Stimulated activated CD4-positive, alpha-beta T cell treated with anti-CD3 and anti-CD28 coated beads, Interleukin-1b, Interleukin-23, amount 100 ng/mL, for 1 hour (primary cell): ENCODE results near the gene PAQR6.
"Not testable (repeated sequence)": the region's sequence is repeated elsewhere in the genome, so short reads cannot be mapped to it uniquely, and the experiment has no call there.

Source experiments
- DNase-seq, 2 donors: peaks; one replicate each; pipeline ENCODE4 v3.0.0-alpha.2; 2020; ENCODE audit warnings: low read depth in 2 of 2

Gene PAQR6

DNA sequence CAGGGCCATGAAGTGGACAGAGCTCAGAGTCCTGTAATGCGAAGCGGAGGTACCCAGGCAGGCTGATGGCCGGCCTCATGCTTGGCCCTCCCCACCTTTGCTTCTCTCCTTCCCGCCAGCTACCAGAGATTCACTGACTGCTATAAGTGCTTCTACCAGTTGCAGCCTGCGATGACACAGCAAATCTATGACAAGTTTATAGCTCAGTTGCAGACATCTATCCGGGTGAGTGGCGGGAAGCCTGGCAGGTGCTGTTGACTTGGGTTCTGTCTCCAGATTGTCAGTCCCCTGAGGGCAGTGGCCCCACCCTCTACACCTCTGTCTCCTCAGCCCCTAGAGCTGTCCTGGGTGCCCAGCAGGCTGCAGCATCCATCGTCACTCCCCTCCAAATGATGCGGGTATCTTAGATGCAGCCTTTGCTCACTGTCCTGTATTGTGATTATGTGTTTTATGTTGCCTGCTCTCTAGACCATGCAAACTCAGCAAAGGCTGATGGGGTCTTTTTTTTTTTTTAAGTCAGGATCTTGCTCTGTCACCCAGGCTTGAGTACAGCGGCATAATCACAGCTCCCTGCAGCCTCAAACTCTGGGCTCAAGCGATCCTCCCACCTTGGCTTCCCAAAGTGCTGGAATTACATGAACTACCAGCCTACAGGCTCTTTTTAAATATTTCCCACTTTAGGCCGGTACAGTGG is 15.5 kb downstream of the PAQR6 start:
- no peak for DNase-seq

DNA sequence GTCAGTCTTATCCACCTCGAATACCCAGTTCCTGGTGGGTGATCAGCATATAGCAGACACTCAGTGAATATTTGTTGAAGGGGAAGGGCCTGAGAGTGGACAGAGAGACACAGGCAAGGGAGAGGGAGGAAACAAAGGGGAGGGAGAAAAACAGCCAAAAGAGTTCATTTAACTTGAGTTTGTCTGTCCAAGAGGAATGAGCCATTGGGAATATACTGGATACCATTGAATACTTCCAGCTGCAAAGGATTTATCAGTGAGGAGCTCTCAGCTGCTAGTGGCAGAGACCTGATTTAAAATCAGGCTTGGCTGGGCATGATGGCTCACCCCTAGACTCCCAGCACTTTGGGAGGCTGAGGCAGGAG is 17.4 kb downstream of the PAQR6 start:
- DNase-seq: no peak

DNA sequence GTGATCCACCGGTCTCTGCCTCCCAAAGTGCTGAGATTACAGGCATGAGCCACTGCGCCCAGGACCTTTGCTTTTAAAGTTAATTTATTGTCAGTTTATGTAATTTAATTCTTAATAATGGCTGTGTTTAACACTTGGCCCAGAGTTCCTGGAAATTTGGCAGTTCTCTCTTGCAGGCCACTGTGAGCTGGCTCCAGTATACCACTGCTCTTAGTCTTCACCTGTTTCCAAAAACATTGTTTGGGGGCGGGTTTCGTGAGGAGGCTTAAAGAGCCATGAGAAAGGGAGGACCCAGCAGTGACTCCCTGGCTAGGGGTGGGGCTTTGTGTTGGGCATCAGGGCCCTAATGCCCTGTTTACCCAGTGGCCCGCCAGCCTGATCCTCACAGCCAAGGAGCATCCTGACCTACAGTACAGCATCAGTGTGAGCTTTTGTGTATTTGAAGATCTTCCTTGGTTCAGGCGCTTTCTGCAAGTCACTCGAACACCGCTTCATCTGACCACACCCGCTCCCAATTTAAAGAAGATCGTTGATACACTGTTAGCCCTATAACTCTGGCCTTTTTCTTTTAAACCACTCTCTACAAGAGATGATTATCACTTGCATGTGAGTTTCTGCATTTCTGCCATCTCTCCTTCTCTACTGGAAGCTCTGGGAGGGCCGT is 17.9 kb downstream of the PAQR6 start:
- DNase-seq: no peak

DNA sequence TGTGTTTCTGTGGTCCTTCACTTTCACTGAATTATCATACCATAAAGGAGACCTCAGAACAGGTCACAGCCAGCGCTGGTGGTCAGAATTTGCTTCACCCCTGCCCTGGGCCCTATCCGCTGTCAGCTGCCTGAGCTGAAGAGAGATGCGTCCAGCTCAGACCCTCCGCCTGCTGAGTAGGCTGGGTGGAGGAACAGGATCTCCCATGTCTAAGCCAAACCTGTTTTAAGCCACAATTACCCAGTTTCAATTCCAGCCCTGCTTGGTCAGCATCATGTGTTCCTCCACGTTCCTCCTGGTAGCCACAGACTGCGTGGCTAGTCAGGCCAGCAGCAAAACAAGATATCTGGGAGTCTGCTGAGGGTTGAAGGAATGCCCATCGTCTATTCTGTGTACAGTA is 19.4 kb downstream of the PAQR6 start:
- DNase-seq: no peak

DNA sequence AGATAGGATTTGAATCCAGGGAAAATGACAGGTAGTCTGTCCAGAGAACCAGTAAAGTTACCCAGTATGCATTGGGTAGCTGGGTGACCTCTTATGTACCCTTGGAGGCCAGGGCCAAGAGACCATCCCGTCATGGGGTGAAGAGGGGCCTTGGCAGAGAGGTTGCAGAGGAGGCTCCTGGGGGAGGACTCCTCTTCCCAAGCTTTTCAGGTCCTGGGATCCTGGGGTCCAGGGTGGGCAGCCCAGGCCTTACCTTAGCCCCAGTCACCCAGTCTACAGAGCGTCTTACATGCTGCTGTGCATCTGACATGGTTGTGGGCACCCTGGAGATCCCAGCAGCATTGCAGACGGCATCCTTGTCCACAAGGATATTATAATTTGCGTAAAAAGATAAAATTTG is 21.1 kb downstream of the PAQR6 start:
- DNase-seq: no peak

DNA sequence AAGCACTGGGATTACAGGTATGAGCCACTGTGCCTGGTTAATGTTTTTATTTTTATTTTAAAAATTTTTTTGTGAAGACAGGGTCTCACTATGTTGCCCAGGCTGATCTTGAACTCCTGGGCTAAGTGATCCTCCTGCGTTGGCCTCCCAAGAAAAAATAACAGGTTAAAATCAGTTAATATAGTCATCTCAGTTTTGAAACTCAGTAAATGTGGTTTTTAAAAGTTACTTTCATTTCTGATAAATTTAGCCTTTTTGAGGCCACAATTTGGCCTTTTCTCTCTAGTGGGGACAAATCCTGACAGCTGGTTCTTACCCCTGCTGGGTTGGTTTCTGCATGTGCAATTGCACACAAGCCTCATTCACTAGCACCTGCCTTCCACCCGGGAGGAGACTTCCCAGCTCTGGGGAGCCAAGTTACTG is 21.7 kb downstream of the PAQR6 start:
- DNase-seq: no peak

DNA sequence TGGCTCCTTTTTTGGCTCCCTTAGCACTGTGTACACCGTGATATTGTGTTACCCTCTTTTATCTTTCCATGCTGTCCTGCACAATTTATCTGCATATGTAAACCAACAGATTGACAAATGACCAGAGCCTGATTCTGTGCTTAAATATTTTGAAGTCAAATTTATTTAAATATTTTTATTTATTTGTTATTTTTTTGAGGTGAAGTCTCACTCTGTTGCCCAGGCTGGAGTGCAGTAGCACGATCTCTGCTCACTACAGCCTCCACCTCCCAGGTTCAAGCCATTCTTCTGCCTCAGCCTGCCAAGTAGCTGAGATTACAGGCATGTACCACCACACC is 22.2 kb downstream of the PAQR6 start:
- DNase-seq: no peak

DNA sequence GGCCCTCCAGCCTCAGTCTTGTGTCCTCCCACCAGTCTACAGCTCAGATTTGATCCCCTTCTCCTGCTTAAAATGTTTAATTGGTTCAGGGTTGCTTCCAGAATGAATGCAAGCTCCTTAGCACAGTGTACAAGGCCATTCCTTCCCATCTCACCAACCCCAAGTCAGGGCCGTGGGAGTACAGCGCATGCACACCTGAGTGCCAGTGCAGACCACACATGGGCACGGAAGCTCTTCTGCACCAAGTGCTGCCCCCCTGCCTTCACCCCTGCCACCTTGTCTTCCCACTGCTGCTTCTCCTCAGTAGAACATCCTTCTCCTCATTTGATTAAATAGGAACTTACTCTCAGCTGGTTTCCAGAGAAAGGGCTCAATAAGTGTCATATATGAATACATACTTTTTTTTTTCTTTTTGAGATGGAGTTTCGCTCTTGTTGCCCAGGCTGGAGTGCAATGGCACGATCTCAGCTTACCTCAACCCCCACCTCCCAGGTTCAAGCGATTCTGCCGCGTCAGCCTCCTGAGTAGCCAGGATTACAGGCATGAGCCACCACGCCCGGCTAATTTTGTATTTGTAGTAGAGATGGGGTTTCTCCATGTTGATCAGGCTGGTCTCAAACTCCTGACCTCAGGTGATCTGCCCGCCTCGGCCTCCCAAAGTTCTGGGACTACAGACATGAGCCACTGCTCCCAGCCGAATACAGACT is 25.7 kb downstream of the PAQR6 start:
- no peak for DNase-seq

DNA sequence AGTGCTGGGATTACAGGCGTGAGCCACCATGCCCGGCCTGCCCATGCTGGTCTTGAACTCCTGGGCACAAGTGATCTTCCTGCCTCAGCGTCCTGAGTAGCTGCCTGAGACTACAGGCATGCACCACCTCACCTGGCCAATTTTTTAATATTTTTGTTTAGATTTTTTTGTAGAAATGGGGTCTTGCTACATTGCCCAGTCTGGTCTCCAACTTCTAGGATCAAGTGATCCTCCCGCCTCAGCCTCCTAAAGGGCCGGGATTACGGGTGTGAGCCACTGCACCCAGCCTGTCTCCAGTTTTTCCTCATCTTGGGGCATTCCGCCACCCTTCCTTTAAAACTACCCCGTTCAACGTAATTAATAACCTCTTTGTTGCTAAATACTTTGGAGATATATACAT is 27.6 kb downstream of the PAQR6 start:
- DNase-seq: no peak

DNA sequence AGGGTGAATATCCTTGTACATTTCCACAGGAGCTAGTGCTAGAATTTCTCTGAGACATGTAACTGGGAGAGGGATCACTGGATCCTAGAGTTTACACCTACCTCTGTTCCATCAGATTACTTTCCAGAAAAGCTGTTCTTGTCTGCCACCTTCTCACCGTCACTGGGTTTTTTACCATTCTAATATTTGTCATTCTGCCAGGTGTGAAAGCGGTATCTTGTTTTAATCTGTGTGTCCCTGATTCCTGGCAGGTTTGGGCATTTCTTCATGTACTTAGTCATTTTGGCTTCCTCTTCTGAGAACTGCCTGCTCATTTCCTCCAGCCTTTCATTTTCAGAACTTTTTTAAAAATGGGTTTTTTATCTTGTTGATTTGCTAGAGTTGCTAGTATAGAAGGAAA is 30.0 kb downstream of the PAQR6 start:
- no peak for DNase-seq

DNA sequence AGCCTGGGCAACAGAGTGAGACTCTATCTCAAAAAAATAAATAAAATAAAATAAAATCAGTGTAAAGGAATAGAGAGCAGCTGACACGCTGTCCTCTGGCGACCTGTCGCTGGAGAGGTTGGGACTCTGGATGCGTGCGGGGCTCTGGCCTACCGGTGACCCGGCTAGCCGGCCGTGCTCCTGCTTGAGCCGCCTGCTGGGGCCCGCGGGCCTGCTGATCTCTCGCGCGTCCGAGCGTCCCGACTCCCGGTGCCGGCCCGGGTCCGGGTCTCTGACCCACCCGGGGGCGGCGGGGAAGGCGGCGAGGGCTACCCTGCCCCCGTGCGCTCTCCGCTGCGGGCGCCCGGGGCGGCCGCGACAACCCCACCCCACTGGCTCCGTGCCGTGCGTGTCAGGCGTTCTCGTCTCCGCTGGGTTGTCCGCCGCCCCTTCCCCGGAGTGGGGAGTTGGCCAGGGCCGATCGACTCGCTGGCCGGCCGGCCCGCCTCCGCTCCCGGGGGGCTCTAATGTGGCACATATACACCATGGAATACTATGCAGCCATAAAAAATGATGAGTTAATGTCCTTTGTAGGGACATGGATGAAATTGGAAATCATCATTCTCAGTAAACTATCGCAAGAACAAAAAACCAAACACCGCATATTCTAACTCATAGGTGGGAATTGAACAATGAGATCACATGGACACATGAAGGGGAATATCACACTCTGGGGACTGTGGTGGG is 31.3 kb downstream of the PAQR6 start:
- not testable (repeated sequence) for DNase-seq

DNA sequence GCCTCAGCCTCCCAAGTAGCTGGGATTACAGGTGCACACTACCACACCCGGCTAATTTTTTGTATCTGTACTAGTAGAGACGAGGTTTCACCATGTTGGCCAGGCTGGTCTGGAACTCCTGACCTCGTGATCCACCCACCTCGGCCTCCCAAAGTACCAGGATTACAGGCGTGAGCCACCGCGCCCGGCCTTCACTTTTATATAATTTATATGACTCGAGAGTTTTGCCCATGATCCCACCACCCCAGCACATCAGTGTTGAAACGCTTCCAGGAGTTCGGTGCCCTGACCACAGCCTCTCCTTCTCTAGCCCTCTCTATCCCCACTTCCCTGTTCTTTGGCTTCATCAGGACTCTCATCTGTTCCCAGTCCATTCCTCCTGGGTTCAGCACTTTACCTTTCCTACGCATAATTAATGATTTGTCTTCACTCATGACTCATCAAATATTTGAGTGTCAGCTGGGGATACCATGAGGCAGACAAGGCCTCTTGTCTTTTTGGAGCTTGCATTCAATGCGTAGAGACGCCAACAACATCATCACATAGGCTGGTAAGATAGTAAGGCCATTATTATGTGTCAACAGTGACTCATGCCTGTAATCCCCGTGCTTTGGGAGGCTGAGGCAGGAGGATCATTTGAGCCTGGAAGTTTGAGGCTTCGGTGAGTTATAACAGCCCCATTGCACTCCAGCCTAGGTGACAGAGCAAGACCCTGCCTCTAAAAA is 33.7 kb downstream of the PAQR6 start:
- no peak for DNase-seq

DNA sequence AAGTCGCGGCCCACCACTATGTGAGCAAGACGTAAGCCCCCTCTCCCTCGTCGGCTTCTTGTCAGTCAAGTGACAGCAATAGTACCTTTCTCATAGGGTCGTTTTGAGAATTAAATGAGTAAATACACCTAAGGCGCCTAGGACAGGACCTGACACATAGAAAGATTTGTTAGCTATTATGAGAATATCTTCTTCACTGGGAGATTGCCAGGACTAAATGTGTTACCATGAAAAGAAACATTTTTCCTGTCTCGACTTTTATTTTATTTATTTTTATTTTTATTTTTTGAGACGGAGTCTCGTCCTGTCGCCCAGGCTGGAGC is 34.3 kb downstream of the PAQR6 start:
- DNase-seq: no peak

DNA sequence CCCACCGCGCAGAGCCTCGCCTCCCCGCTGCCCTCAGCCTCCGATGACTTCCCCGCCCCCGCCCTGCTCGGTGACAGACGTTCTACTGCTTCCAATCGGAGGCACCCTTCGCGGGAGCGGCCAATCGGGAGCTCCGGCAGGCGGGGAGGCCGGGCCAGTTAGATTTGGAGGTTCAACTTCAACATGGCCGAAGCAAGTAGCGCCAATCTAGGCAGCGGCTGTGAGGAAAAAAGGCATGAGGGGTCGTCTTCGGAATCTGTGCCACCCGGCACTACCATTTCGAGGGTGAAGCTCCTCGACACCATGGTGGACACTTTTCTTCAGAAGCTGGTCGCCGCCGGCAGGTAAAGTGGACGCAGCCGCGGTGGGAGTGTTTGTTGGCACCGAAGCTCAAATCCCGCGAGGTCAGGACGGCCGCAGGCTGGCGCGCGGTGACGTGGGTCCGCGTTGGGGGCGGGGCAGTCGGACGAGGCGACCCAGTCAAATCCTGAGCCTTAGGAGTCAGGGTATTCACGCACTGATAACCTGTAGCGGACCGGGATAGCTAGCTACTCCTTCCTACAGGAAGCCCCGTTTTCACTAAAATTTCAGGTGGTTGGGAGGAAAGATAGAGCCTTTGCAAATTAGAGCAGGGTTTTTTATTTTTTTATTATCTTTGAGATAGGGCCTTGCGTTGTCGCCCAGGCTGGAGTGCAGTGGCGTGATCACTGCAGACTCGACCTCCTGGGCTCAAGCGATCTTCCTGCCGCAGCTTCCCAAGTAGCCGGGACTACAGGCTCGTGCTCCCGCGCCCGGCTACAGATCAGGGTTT is 34.8 kb downstream of the PAQR6 start, which contains the start of gene PMF1:
PMF1 (plus strand) TSS at position 175 of the 811 bp plus-strand sequence; CDS start at position 184, 9 bp downstream.
- peak; percentile 86 to 89 for DNase-seq

DNA sequence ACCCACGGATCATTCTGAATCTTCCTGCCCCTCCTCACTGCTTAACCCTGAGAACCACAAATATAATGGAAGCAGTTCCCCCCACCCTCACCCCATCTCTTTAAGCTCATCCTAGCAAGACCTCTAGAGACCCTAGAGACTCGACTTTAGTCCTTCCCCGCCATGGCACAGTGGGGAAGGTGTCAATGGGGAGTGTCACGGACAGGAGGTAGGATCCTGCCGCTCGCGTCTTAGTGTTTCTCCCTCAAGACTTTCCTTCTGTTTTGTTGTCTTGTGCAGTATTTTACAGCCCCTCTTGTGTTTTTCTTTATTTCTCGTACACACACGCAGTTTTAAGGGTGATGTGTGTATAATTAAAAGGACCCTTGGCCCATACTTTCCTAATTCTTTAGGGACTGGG is 35.7 kb downstream of the PAQR6 start:
- no peak for DNase-seq

DNA sequence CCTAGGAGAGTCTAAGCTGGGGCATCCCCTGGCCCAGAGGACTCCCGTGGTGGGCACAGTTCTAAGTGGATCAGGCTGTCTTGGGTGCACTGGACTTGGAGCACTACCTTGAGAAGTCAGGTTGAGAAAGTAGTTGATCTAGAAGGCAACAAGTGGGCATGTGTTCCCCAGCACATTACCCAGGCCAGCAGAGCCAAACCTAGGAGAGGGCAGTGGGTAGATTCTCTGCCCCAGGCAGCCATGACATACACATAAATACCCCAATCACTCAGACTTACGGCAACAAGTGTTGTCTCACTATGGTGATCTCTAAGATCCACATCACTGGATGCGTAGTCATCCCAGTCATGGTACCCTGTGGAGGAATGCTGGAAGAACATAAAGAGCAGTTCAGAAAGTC is 36.6 kb downstream of the PAQR6 start:
- no peak for DNase-seq

DNA sequence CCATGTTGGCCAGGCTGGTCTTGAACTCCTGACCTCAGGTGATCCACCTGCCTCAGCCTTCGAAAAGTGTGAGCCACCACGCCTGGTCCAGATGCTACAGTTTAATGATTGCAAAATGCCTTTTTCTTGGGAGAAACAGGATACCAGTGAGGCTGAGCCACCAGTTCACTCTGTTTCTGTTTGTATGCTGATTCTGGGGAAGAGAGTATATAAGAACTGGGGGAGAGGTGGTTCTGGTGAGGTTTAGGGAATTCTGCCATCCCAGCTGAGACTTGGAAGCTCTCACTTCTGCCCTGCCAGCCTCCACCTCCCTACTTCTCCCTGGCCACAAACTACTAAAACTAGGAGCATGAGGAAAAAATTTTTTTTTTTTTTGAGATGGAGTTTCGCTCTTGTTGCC is 43.2 kb downstream of the PAQR6 start:
- DNase-seq: no peak

DNA sequence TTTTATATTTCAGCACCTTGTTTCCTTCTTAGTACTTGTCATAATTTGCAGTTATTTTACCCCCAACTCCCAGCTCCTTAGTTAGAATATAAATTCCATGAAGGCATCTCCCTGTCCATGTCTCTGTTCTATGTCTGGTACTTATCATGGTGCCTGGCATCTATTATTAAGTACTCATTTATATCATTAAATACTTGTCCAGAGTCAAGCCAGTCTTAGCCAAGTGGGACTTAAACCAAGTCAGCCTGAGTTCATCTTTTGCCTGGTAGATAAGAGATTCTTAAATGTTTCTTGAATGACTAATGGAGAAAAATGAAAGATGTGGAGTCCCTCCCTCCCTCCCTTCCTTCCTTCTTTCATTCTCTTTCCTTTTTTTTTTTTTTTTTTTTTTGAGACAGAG is 44.5 kb downstream of the PAQR6 start:
- no peak for DNase-seq

DNA sequence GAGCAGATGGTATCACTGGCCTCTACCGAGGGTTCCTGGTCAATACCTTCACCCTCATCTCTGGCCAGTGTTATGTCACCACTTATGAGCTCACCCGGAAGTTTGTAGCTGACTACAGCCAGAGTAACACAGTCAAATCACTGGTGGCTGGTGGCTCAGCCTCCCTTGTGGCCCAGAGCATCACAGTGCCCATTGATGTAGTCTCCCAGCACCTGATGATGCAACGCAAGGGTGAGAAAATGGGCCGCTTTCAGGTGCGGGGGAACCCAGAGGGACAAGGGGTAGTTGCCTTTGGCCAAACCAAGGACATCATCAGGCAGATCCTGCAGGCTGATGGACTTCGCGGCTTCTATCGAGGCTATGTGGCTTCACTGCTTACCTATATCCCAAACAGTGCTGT is 47.8 kb downstream of the PAQR6 start:
- no peak for DNase-seq

DNA sequence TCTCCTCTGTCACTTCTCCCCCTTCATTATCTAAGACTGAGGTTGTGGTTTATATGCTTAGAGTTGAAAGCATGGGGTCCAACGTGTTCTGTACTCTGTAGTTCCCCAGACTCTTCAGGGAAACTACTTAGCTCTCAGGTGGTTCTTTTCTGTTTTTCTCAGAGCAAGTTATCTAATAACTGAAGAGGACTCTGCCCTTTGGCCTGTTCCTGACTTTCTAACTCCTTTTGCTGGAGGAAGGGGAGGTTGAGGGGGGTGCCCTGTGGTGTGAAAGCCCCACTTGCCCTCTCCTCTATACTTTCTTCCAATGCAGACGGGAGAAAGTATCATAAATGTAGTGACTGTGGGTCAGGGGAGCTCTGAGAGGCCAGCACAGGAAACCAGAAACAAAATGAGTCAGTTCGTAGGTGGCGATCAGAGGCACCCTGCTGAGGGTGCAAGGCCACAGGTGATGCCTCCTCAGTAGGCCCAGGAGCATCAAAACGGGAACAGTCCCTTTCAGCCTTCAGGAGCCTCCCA is 49.0 kb downstream of the PAQR6 start:
- DNase-seq: no peak

DNA sequence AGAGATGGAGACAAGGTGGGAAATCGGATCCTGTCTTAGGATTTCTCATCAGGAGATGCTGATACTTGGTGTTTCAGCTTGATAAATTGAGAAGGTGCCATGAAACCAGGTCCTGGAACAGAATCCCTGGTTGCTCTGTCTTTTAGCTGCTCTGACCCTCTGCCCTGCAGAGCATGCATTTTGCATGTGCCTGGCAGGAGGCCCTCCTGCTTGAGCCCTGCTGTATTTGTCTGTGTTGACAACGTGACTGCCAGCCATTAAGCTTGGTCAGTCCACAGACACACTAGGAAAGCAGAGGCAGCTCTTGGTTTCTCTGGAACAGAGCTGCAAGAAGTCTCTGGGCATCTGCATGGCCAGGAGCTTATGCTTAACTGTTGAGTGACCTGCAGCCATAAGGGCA is 51.4 kb downstream of the PAQR6 start:
- DNase-seq: no peak
